Muscle of leg (tissue), 16 donors: ENCODE measurements around the gene SIGLEC9. TPM values are rescaled to one million over a fixed set of nuclear protein-coding genes. Genes with fewer than 3 reads are reported as not detected.

ENCODE experiments used
- DNase-seq: peaks from one replicate; pipeline ENCODE4 v3.0.0; 2013
- H3K27ac ChIP-seq: one replicate; pipeline ENCODE4 v1.5.1; 2013; ENCODE audit warnings: mild to moderate bottlenecking, low read length, control low read depth
- H3K27me3 ChIP-seq: one replicate; pipeline ENCODE4 v1.6.1; 2013; ENCODE audit warnings: low read length; ENCODE audit not compliant: control insufficient read depth, insufficient read depth
- H3K36me3 ChIP-seq: one replicate; pipeline ENCODE4 v1.6.1; 2013; ENCODE audit warnings: low read length; ENCODE audit not compliant: control insufficient read depth, insufficient read depth
- H3K4me1 ChIP-seq: one replicate; pipeline ENCODE4 v1.6.1; 2013; ENCODE audit warnings: low read length; ENCODE audit not compliant: control insufficient read depth, insufficient read depth
- H3K4me3 ChIP-seq: one replicate; pipeline ENCODE4 v1.5.1; 2013; ENCODE audit warnings: low read length, control low read depth
- H3K9me3 ChIP-seq: replicated peaks from 2 replicates; pipeline ENCODE4 v1.6.1; 2013; ENCODE audit warnings: low read depth, low read length; ENCODE audit not compliant: control insufficient read depth
- WGBS: methylation state at CpG from one replicate; pipeline ENCODE4 v1.1.5; 2013; ENCODE audit warnings: missing lambda C conversion rate; ENCODE audit not compliant: insufficient coverage; 5-methylcytosine and 5-hydroxymethylcytosine counted together
- long read RNA-seq, 11 donors: transcript quantifications; one replicate each; lab custom pipeline, GENCODE V29; 2026
- polyA plus RNA-seq, 8 donors: library from polyadenylated mRNA; unstranded; fragments of 120-200 nt; gene quantifications; one replicate each; pipeline versions ENCODE4 v1.2.1 to v1.2.3, GENCODE V29; 2013; ENCODE audit warnings: inconsistent platforms in 1 of 8, low replicate concordance in 1 of 8; ENCODE audit not compliant: insufficient read length in 8 of 8, insufficient read depth in 1 of 8
- total RNA-seq: library from RNA; stranded (reverse); fragments of 120-200 nt; gene quantifications from one replicate; pipeline ENCODE4 v1.2.4, GENCODE V29; 2013

The SIGLEC9 gene
- total RNA-seq (0.53 TPM), polyA plus RNA-seq (1 to 10 TPM in 5 of 8 donors, under 1 TPM in 3; 0.54 to 1.4 (median 1.1) TPM)
- long read RNA-seq, donor 1 = 0 reads
- long read RNA-seq, donor 2 = 0 reads
- long read RNA-seq, donor 3 = 0 reads
- long read RNA-seq, donor 4, partial matches to known transcripts = 0 of 2 reads
- long read RNA-seq, donor 4, other reads (novel, unspliced or antisense) = 0 of 2 reads
- long read RNA-seq, donor 5 = 0 reads
- long read RNA-seq, donor 6, partial matches to known transcripts = 0 of 1 reads
- long read RNA-seq, donor 6, other reads (novel, unspliced or antisense) = 0 of 1 reads
- long read RNA-seq, donor 7 = 0 reads
- long read RNA-seq, donor 8 = 0 reads
- long read RNA-seq, donor 9 = 0 reads
- long read RNA-seq, donor 10 = 0 reads
- long read RNA-seq, donor 11 = 0 reads

DNA sequence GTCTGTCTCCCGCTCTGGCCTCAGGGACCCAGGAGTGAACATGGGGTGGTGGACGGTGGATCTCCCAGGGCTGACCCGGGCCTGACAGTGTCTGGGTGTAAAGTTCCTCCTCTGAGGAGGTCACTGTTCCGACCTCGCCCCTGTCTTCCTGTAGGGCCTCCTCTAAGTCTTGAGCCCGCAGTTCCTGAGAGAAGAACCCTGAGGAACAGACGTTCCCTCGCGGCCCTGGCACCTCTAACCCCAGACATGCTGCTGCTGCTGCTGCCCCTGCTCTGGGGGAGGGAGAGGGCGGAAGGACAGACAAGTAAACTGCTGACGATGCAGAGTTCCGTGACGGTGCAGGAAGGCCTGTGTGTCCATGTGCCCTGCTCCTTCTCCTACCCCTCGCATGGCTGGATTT is at the start of gene SIGLEC9:
Gene SIGLEC9, plus strand, starts transcription at position 178 of the 400 bp plus-strand sequence. Its CDS starts 69 bp downstream, at position 247.
- peak; percentile 69 for DNase-seq
- peaks cover 15% of the 10 kb centered on the region for H3K4me1 ChIP-seq
- no peaks in the 10 kb centered on the region for H3K36me3 ChIP-seq
- no peak within 1 kb of the TSS for H3K4me3 ChIP-seq
- WGBS = 61% methylated on average over 13 of the region's 14 CpGs
- H3K27me3 ChIP-seq = no peaks in the 10 kb centered on the region
- no peaks in the 10 kb centered on the region for H3K9me3 ChIP-seq
- peak within 1 kb of the TSS; percentile 3 for H3K27ac ChIP-seq

DNA sequence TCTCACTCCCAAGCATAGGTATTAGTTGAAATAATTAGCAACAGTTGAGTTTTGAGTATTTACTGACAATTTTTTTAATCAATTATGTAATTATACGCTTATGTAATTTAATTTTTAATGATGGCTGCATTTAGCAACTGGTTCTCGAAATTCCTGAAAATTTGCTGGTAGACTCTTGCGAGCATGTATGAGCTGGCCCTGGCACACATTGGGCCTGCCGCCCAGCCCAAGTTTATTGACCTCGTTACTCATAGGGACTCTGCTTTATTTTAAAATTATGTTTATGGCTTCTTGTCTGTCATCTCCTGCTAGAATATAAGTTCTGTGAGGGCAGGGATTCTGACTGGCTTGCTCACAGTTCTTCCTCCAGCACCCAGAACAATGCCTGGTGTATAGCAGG is 48.7 kb upstream of the SIGLEC9 start:
- Histone ChIP-seq H3K4me3 (no peak overlapping the region), H3K4me1 (no peaks in the 10 kb centered on the region), H3K9me3 (peaks cover 2% of the 10 kb centered on the region), H3K27ac (no peak overlapping the region), H3K27me3 (no peaks in the 10 kb centered on the region), H3K36me3 (no peaks in the 10 kb centered on the region)
- 89% methylated on average over 3 of the region's 5 CpGs for WGBS
- DNase-seq = no peak

- H3K4me3 ChIP-seq = no peak overlapping the region
- no peaks in the 10 kb centered on the region for H3K4me1 ChIP-seq
- WGBS = 44% methylated on average over 6 of the region's 14 CpGs
- H3K27me3 ChIP-seq = no peaks in the 10 kb centered on the region
- H3K9me3 ChIP-seq = peaks cover 2% of the 10 kb centered on the region
- H3K36me3 ChIP-seq = no peaks in the 10 kb centered on the region
- DNase-seq = no peak
- H3K27ac ChIP-seq = no peak overlapping the region
Measured at GRCh38 chr19:51076631-51077213, 48.0 kb upstream of the SIGLEC9 start.

GRCh38 chr19:51078104-51078503 is 46.6 kb upstream of the SIGLEC9 start:
- DNase-seq = no peak
- Histone ChIP-seq H3K36me3 (no peaks in the 10 kb centered on the region), H3K4me1 (no peaks in the 10 kb centered on the region), H3K27ac (no peak overlapping the region), H3K4me3 (no peak overlapping the region), H3K9me3 (peaks cover 2% of the 10 kb centered on the region), H3K27me3 (peaks cover 4% of the 10 kb centered on the region)
- 66% methylated on average over 6 of the region's 6 CpGs for WGBS

DNA sequence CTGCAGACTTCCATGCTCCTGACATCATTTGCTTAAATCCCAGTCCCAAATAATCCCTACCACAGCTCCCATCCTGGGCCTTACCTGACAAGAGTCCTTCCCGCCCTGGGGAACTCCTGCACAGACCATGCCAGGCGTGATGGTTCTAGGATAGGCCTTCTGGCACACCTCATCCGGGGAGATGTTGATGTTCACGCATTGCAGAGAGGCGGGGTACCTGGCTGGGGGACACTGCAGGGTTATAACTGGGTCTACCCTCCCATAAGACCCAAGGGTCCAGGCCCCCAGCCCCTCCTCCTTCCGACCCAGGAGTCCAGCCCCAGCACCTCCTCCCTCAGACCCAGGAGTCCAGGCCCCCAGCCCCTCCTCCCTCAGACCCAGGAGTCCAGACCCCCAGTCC is 46.0 kb upstream of the SIGLEC9 start:
- Histone ChIP-seq H3K4me1 (no peaks in the 10 kb centered on the region), H3K36me3 (no peaks in the 10 kb centered on the region), H3K9me3 (peaks cover 2% of the 10 kb centered on the region), H3K4me3 (no peak overlapping the region), H3K27ac (no peak overlapping the region), H3K27me3 (peaks cover 4% of the 10 kb centered on the region)
- DNase-seq = no peak
- 88% methylated on average over 5 of the region's 6 CpGs for WGBS

GRCh38 chr19:51079481-51080110 is 45.1 kb upstream of the SIGLEC9 start:
- Histone ChIP-seq H3K36me3 (no peaks in the 10 kb centered on the region), H3K4me3 (no peak overlapping the region), H3K4me1 (no peaks in the 10 kb centered on the region), H3K9me3 (no peaks in the 10 kb centered on the region), H3K27me3 (peaks cover 4% of the 10 kb centered on the region), H3K27ac (no peak overlapping the region)
- 78% methylated on average over 26 of the region's 27 CpGs for WGBS
- no peak for DNase-seq

DNA sequence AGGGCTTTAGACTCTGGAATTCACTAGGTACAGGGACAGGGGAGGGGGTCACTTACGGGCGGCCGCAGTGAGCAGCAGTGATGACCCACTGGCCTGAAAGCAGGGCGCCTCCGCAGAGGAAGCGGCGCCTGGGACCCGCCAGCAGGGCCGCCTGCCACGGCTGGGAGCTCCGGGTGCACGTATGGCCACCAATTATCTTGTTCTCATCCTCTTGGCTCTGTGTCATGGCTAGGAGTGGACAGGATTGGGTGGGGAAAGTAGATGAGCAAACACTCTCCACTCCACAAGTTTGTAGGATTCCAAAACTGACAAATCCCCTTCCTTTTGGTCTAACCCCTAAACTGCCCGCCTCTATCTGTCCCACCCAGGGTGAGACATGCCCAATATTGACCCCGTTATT is 43.2 kb upstream of the SIGLEC9 start:
- Histone ChIP-seq H3K27me3 (peaks cover 4% of the 10 kb centered on the region), H3K27ac (no peak overlapping the region), H3K36me3 (no peaks in the 10 kb centered on the region), H3K4me3 (no peak overlapping the region), H3K4me1 (no peaks in the 10 kb centered on the region), H3K9me3 (no peaks in the 10 kb centered on the region)
- DNase-seq = no peak
- 92% methylated on average over 7 of the region's 14 CpGs for WGBS

DNA sequence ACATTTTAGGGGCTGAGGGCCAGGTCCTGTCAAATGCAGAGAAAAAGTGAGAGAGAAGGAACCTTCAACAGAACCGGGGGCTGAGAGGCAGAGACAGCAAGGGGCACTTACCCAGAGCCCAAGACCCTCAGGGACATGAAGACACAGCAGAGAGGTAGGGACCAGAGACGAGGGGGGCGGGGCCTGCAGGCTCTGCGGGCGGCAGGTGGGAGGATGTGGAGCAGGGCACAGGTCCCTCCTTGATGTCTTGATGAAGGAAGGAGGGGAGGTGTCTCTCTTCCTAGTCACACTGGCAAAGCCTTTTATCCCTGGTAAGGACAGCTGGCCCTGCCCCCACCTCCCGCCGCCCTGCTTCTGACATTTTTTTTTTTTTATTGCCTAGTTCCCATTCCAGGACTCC is 42.1 kb upstream of the SIGLEC9 start, which contains the start of gene KLK14:
Gene KLK14, minus strand, starts transcription at position 277 of the 400 bp plus-strand sequence. Its CDS starts 273 bp downstream, at position 4.
- H3K4me1 ChIP-seq = no peaks in the 10 kb centered on the region
- no peaks in the 10 kb centered on the region for H3K36me3 ChIP-seq
- H3K27me3 ChIP-seq = peaks cover 4% of the 10 kb centered on the region
- no peak within 1 kb of the TSS for H3K4me3 ChIP-seq
- no peak for DNase-seq
- 45% methylated on average over 1 of the region's 7 CpGs for WGBS
- H3K27ac ChIP-seq = no peak within 1 kb of the TSS
- H3K9me3 ChIP-seq = no peaks in the 10 kb centered on the region

- no peak for DNase-seq
- no peaks in the 10 kb centered on the region for H3K4me1 ChIP-seq
- 25% methylated on average over 4 of the region's 4 CpGs for WGBS
- H3K36me3 ChIP-seq = no peaks in the 10 kb centered on the region
- H3K4me3 ChIP-seq = no peak overlapping the region
- H3K27me3 ChIP-seq = peaks cover 4% of the 10 kb centered on the region
- H3K27ac ChIP-seq = no peak overlapping the region
- no peaks in the 10 kb centered on the region for H3K9me3 ChIP-seq
Measured at GRCh38 chr19:51083181-51083580, 41.5 kb upstream of the SIGLEC9 start.

DNA sequence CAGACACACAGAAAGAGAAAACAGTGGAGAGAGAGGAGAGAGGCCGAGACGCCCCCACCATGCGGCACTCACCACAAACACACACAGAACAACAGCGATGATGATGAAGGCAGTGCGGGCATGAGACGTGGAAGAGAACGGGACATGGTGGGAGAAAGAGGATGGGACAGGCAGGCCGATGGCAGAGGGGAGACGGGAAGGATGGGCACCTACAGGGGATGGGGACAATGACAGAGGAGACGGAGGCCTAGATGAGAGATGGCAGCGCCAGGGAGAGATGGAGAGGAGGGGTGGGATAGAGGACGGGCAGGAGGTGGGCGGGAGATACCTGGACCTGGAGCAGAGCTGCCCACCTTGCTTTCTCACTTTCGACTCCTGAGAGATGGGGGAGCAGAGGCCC is 40.9 kb upstream of the SIGLEC9 start:
- H3K4me3 ChIP-seq = no peak overlapping the region
- no peak for DNase-seq
- no peaks in the 10 kb centered on the region for H3K4me1 ChIP-seq
- H3K9me3 ChIP-seq = no peaks in the 10 kb centered on the region
- H3K27me3 ChIP-seq = peaks cover 4% of the 10 kb centered on the region
- no peak overlapping the region for H3K27ac ChIP-seq
- 71% methylated on average over 10 of the region's 14 CpGs for WGBS
- H3K36me3 ChIP-seq = no peaks in the 10 kb centered on the region
